ENCODE results near the gene NUDT14. TPM values are rescaled to one million over a fixed set of nuclear protein-coding genes. Genes with fewer than 3 reads are reported as not detected.

Gene NUDT14
- total and polyA plus RNA-seq, 2 of the 8 experiments (the other 6 are each of a cell fraction or from before 2014, with no cell fraction given) = 25.5 to 33.3 TPM

GRCh38 chr14:105229099-105229655 lies 48.1 kb upstream of the NUDT14 start:
- CTCF ChIA-PET (ENCODE audit: partially characterized antibody) = interaction anchor here (1.3 kb wide), 1 partner anchor 19 kb away, joined by 3 read pairs; the partner anchor contains the start of gene BTBD6
- no peak overlapping the region for H2BK15ac ChIP-seq (ENCODE audit: low read length)
- no peak overlapping the region for H4K91ac ChIP-seq (replicated peaks; ENCODE audit: insufficient read length, low read length)
- H2BK5ac ChIP-seq (ENCODE audit: low read depth, low read length) = peak overlapping the region; percentile 66; the same call in 1 of the 2 replicates
- no peak overlapping the region for H4K5ac ChIP-seq (ENCODE audit: insufficient read length, low read depth, low read length)
- H3K23ac ChIP-seq (ENCODE audit: insufficient read length) = no peak overlapping the region
- H3K36me3 ChIP-seq (ENCODE audit: control insufficient read depth in 2 of 4, insufficient read depth in 4 of 4, low read length in 3 of 4) = no peaks in the 10 kb centered on the region; a peak in 1 of 8 replicates
- H3K18ac ChIP-seq (ENCODE audit: extremely low read depth, low read length) = no peak overlapping the region
- H3K4me1 ChIP-seq (replicated peaks in 1 of 4; ENCODE audit: control insufficient read depth in 3 of 4, insufficient read depth in 4 of 4, low read length in 3 of 4) = no peaks in the 10 kb centered on the region
- no peak overlapping the region for H3K27ac ChIP-seq (ENCODE audit: low read depth, low read length)
- POLR2A ChIA-PET (ENCODE audit: partially characterized antibody) = no interaction called here
- H3K56ac ChIP-seq (replicated peaks; ENCODE audit: insufficient read length, low read depth, low read length) = no peak overlapping the region
- no peak overlapping the region for H4K8ac ChIP-seq (ENCODE audit: extremely low read depth, insufficient read depth, low read length)
- H2AK5ac ChIP-seq (ENCODE audit: low read depth, low read length) = no peak overlapping the region
- FAIRE-seq = no peak
- no peak overlapping the region for H3K14ac ChIP-seq (ENCODE audit: insufficient read length)
- H3K9ac ChIP-seq (replicated peaks in 1 of 4; ENCODE audit: extremely low read depth in 1 of 4, low read depth in 3 of 4, low read length in 3 of 4) = no peak overlapping the region
- H2BK120ac ChIP-seq (replicated peaks; ENCODE audit: low read depth, low read length) = no peak overlapping the region
- H4K20me1 ChIP-seq (replicated peaks in 1 of 2; ENCODE audit: control insufficient read depth in 1 of 2, insufficient read depth in 2 of 2, low read length in 2 of 2) = peaks cover 0 to 3% of the 10 kb centered on the region in 2 experiments
- no peaks in the 10 kb centered on the region for H3K79me1 ChIP-seq (ENCODE audit: low read depth, low read length)
- no peaks in the 10 kb centered on the region for H3K27me3 ChIP-seq (replicated peaks in 1 of 4; ENCODE audit: control insufficient read depth in 3 of 4, extremely low read depth in 1 of 4, insufficient read depth in 3 of 4, low read length in 3 of 4)
- H3K4me2 ChIP-seq (ENCODE audit: insufficient read depth in 1 of 2, low read depth in 2 of 2, low read length in 2 of 2) = no peak overlapping the region
- H2AFZ ChIP-seq (ENCODE audit: low read length) = no peak overlapping the region
- no peak overlapping the region for H2BK20ac ChIP-seq (ENCODE audit: low read length)
- no peaks in the 10 kb centered on the region for H3K79me2 ChIP-seq (ENCODE audit: control insufficient read depth in 1 of 2, insufficient read depth in 2 of 2, low read length in 2 of 2)
- 95% methylated on average over 13 of the region's 18 CpGs; no CpG with 5 or more reads in 1 of the 2 experiments for WGBS, 2 experiments (ENCODE audit: extremely low coverage in 1 of 2, insufficient coverage in 1 of 2, insufficient read length in 1 of 2, insufficient replicate concordance in 2 of 2, low coverage in 1 of 2, low lambda C conversion rate in 2 of 2, missing lambda C conversion rate in 1 of 2)
- no peak overlapping the region for H2BK12ac ChIP-seq (ENCODE audit: low read depth, low read length)
- TF ChIP-seq CBX5 (IDR thresholded peaks at IDR 0.05; ENCODE audit: low read depth, low read length) = no peak
- TF ChIP-seq RXRA (IDR thresholded peaks at IDR 0.05; ENCODE audit: insufficient read depth, low read depth, low read length) = no peak
- TF ChIP-seq POLR2AphosphoS5 (IDR thresholded peaks at IDR 0.05; ENCODE audit: low read depth, low read length) = no peak
- no peak for TF ChIP-seq CEBPB (IDR thresholded peaks at IDR 0.05; ENCODE audit: low read depth, low read length)
- no peak for TF ChIP-seq ASH2L (IDR thresholded peaks at IDR 0.05; ENCODE audit: low read length)
- no peak for TF ChIP-seq RNF2 (IDR thresholded peaks at IDR 0.05; ENCODE audit: borderline replicate concordance, low read depth, low read length, missing control alignments, poor library complexity, severe bottlenecking)
- no peak for TF ChIP-seq HDAC2 (IDR thresholded peaks at IDR 0.05; ENCODE audit: borderline replicate concordance in 1 of 2, low read depth in 2 of 2, low read length in 2 of 2)
- TF ChIP-seq BRCA1 (IDR thresholded peaks at IDR 0.05; ENCODE audit: low read depth, low read length) = no peak
- no peak for TF ChIP-seq EP300 (IDR thresholded peaks at IDR 0.05; ENCODE audit: borderline replicate concordance in 1 of 2, low read depth in 2 of 2, low read length in 2 of 2)
- no peak for TF ChIP-seq SP1 (IDR thresholded peaks at IDR 0.05; ENCODE audit: low read depth, low read length)
- no peak for TF ChIP-seq CBX8 (IDR thresholded peaks at IDR 0.05; ENCODE audit: borderline replicate concordance, low read depth, low read length)
- H3K23me2 ChIP-seq (ENCODE audit: low read depth, low read length) = no peaks in the 10 kb centered on the region
- peaks cover 0 to 4% of the 10 kb centered on the region in 2 experiments; a peak in 1 of 4 replicates for H3K9me3 ChIP-seq (ENCODE audit: insufficient read depth in 2 of 2, low read depth in 1 of 2, low read length in 1 of 2)
- no peak for DNase-seq (ENCODE audit: low read depth in 1 of 2, low spot score in 2 of 2)
- H3K4me3 ChIP-seq (ENCODE audit: extremely low read depth in 1 of 4, insufficient read depth in 2 of 4, low read depth in 3 of 4, low read length in 4 of 4) = no peak overlapping the region
- H3K4ac ChIP-seq (replicated peaks; ENCODE audit: insufficient read length, low read depth, low read length) = no peak overlapping the region
